ENCODE results near the gene COL7A1. TPM values are rescaled to one million over a fixed set of nuclear protein-coding genes. Genes with fewer than 3 reads are reported as not detected.

The COL7A1 gene
- total and polyA plus RNA-seq, 2 of the 13 experiments (the other 11 are each of a cell fraction or from before 2014, with no cell fraction given): 2.7 to 11.7 TPM

- peak; percentile 53; the same call in 1 of the 2 replicates for TF ChIP-seq ZNF646 (CRISPR knock-in tag; IDR thresholded peaks at IDR 0.05)
- no peak for TF ChIP-seq ZNF782 (CRISPR knock-in tag; IDR thresholded peaks at IDR 0.05; ENCODE audit: borderline replicate concordance)
- no peak for TF ChIP-seq ZNF530 (CRISPR knock-in tag; IDR thresholded peaks at IDR 0.05; ENCODE audit: low read depth)
- TF ChIP-seq RNF219 (CRISPR knock-in tag; IDR thresholded peaks at IDR 0.05): no peak
- no peak for TF ChIP-seq NFE2L2 (IDR thresholded peaks at IDR 0.05; ENCODE audit: low read length)
- TF ChIP-seq IRF1 (CRISPR knock-in tag; IDR thresholded peaks at IDR 0.05; ENCODE audit: low read depth): no peak
- no peak for TF ChIP-seq ZNF382 (CRISPR knock-in tag; IDR thresholded peaks at IDR 0.05; ENCODE audit: borderline replicate concordance)
- TF ChIP-seq RXRA (CRISPR knock-in tag; IDR thresholded peaks at IDR 0.05): 0 out of 2 replicates have a peak, but pooled peaks have one; percentile 15
- TF ChIP-seq, protein P1, sequence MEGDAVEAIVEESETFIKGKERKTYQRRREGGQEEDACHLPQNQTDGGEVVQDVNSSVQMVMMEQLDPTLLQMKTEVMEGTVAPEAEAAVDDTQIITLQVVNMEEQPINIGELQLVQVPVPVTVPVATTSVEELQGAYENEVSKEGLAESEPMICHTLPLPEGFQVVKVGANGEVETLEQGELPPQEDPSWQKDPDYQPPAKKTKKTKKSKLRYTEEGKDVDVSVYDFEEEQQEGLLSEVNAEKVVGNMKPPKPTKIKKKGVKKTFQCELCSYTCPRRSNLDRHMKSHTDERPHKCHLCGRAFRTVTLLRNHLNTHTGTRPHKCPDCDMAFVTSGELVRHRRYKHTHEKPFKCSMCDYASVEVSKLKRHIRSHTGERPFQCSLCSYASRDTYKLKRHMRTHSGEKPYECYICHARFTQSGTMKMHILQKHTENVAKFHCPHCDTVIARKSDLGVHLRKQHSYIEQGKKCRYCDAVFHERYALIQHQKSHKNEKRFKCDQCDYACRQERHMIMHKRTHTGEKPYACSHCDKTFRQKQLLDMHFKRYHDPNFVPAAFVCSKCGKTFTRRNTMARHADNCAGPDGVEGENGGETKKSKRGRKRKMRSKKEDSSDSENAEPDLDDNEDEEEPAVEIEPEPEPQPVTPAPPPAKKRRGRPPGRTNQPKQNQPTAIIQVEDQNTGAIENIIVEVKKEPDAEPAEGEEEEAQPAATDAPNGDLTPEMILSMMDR (CRISPR knock-in tag; IDR thresholded peaks at IDR 0.05): peak; percentile 37
- TF ChIP-seq ZBTB10 (CRISPR knock-in tag; IDR thresholded peaks at IDR 0.05; ENCODE audit: borderline replicate concordance): no peak
- TF ChIP-seq TCF7L2 (IDR thresholded peaks at IDR 0.05; ENCODE audit: low read depth, low read length): no peak
Measured at GRCh38 chr3:48573973-48574585, 21.1 kb downstream of the COL7A1 start (continued).

Measured in HepG2 (cell line).